Trophoblast cell (in vitro differentiated cells and primary cell): ENCODE measurements around the gene TMEM9.

ENCODE experiments used
- DNase-seq, 2 donors: peaks; one replicate each; pipeline ENCODE4 v3.0.0-alpha.2; 2016
- H2AFZ ChIP-seq: 2 replicates; pipeline ENCODE4 v1.6.1; 2013; ENCODE audit warnings: low read length, moderate library complexity, mild to moderate bottlenecking; ENCODE audit not compliant: insufficient read depth, poor library complexity
- H2AK5ac ChIP-seq: 2 replicates; pipeline ENCODE4 v1.6.1; 2013; ENCODE audit warnings: mild to moderate bottlenecking, low read length
- H2BK120ac ChIP-seq: 2 replicates; pipeline ENCODE4 v1.6.1; 2013; ENCODE audit warnings: low read length, mild to moderate bottlenecking, moderate library complexity; ENCODE audit not compliant: insufficient read depth, poor library complexity
- H2BK12ac ChIP-seq: 2 replicates; pipeline ENCODE4 v1.6.1; 2013; ENCODE audit warnings: mild to moderate bottlenecking, low read length, moderate library complexity
- H2BK5ac ChIP-seq: 2 replicates; pipeline ENCODE4 v1.6.1; 2013; ENCODE audit warnings: low read length, low read depth, moderate library complexity, mild to moderate bottlenecking; ENCODE audit not compliant: poor library complexity
- H3K14ac ChIP-seq: 2 replicates; pipeline ENCODE4 v1.6.1; 2013; ENCODE audit warnings: mild to moderate bottlenecking, low read length
- H3K18ac ChIP-seq: 2 replicates; pipeline ENCODE4 v1.6.1; 2013; ENCODE audit warnings: mild to moderate bottlenecking, low read length
- H3K23ac ChIP-seq: 2 replicates; pipeline ENCODE4 v1.6.1; 2013; ENCODE audit warnings: low read length
- H3K27ac ChIP-seq: 2 replicates; pipeline ENCODE4 v1.5.1; 2013; ENCODE audit warnings: low read depth, mild to moderate bottlenecking, inconsistent platforms, low read length, moderate library complexity
- H3K27me3 ChIP-seq: 2 replicates; pipeline ENCODE4 v1.6.1; 2013; ENCODE audit warnings: inconsistent platforms, mild to moderate bottlenecking, low read length, moderate library complexity; ENCODE audit not compliant: insufficient read depth
- H3K36me3 ChIP-seq, 2 experiments: 1 replicate in 1 of 2; 2 replicates in 1 of 2; pipeline ENCODE4 v1.6.1; 2013; ENCODE audit warnings: low read length in 2 of 2, mild to moderate bottlenecking in 2 of 2, moderate library complexity in 1 of 2; ENCODE audit not compliant: insufficient read depth in 2 of 2, control insufficient read depth in 1 of 2
- H3K4ac ChIP-seq: 2 replicates; pipeline ENCODE4 v1.6.1; 2013; ENCODE audit warnings: low read depth, mild to moderate bottlenecking, low read length, moderate library complexity
- H3K4me1 ChIP-seq, 2 experiments: 1 replicate in 1 of 2; 2 replicates in 1 of 2; pipeline ENCODE4 v1.6.1; 2013; ENCODE audit warnings: low read length in 2 of 2, mild to moderate bottlenecking in 2 of 2, moderate library complexity in 1 of 2; ENCODE audit not compliant: insufficient read depth in 2 of 2, control insufficient read depth in 1 of 2
- H3K4me2 ChIP-seq: 2 replicates; pipeline ENCODE4 v1.6.1; 2013; ENCODE audit warnings: inconsistent platforms, mild to moderate bottlenecking, low read length, moderate library complexity
- H3K4me3 ChIP-seq: 2 replicates; pipeline ENCODE4 v1.5.1; 2013; ENCODE audit warnings: mild to moderate bottlenecking, low read depth, low read length, inconsistent platforms
- H3K79me1 ChIP-seq: one replicate; pipeline ENCODE4 v1.6.1; 2013; ENCODE audit warnings: low read length
- H3K79me2 ChIP-seq: 2 replicates; pipeline ENCODE4 v1.6.1; 2013; ENCODE audit warnings: low read length, mild to moderate bottlenecking; ENCODE audit not compliant: control insufficient read depth, insufficient read depth, poor library complexity
- H3K9ac ChIP-seq: 2 replicates; pipeline ENCODE4 v1.6.1; 2013; ENCODE audit warnings: mild to moderate bottlenecking, low read length
- H3K9me3 ChIP-seq: 2 replicates; pipeline ENCODE4 v1.6.1; 2013; ENCODE audit warnings: low read depth, mild to moderate bottlenecking, control low read depth, inconsistent platforms, low read length; ENCODE audit not compliant: insufficient read depth
- H4K12ac ChIP-seq: 2 replicates; pipeline ENCODE4 v1.6.1; 2013; ENCODE audit warnings: low read depth, mild to moderate bottlenecking, low read length, moderate library complexity
- H4K8ac ChIP-seq: 2 replicates; pipeline ENCODE4 v1.6.1; 2013; ENCODE audit warnings: low read depth, mild to moderate bottlenecking, low read length, moderate library complexity
- H4K91ac ChIP-seq: one replicate; pipeline ENCODE4 v1.6.1; 2013; ENCODE audit warnings: low read depth, mild to moderate bottlenecking, low read length, moderate library complexity
- WGBS: extraction: QIAGEN DNeasy Blood & Tissue Kit; methylation state at CpG from one replicate; pipeline ENCODE4 v1.1.7; 2013; ENCODE audit warnings: missing lambda C conversion rate; ENCODE audit not compliant: insufficient read length, insufficient coverage; ENCODE audit errors: extremely low coverage; 5-methylcytosine and 5-hydroxymethylcytosine counted together

The TMEM9 gene

GRCh38 chr1:201090541-201090940 lies 63.7 kb downstream of the TMEM9 start:
- DNase-seq, result no peak
- no peak overlapping the region for H2BK12ac ChIP-seq
- no peak overlapping the region for H3K4me3 ChIP-seq
- no peaks in the 10 kb centered on the region for H3K27me3 ChIP-seq
- WGBS, result no CpG with 5 or more reads among the region's 4 CpGs
- no peak overlapping the region for H2AFZ ChIP-seq
- H3K18ac ChIP-seq, result no peak overlapping the region
- H3K9me3 ChIP-seq, result peaks cover 3% of the 10 kb centered on the region
- no peaks in the 10 kb centered on the region for H3K4me1 ChIP-seq
- H4K91ac ChIP-seq, result no peak overlapping the region
- no peaks in the 10 kb centered on the region for H3K79me1 ChIP-seq
- no peak overlapping the region for H3K14ac ChIP-seq
- no peak overlapping the region for H3K4ac ChIP-seq
- no peak overlapping the region for H2BK5ac ChIP-seq
- H3K23ac ChIP-seq, result no peak overlapping the region
- H2AK5ac ChIP-seq, result no peak overlapping the region
- no peak overlapping the region for H3K4me2 ChIP-seq
- no peak overlapping the region for H4K8ac ChIP-seq
- no peaks in the 10 kb centered on the region for H3K79me2 ChIP-seq
- no peak overlapping the region for H2BK120ac ChIP-seq
- H3K36me3 ChIP-seq, result no peaks in the 10 kb centered on the region
- H3K27ac ChIP-seq, result no peak overlapping the region
- no peak overlapping the region for H4K12ac ChIP-seq
- no peak overlapping the region for H3K9ac ChIP-seq

- Histone ChIP-seq H4K12ac (no peak overlapping the region), H3K9ac (no peak overlapping the region), H3K9me3 (peaks cover 3% of the 10 kb centered on the region), H3K27ac (no peak overlapping the region), H3K23ac (no peak overlapping the region), H4K91ac (no peak overlapping the region), H2AK5ac (no peak overlapping the region), H3K4me2 (no peak overlapping the region), H2AFZ (no peak overlapping the region), H3K36me3 (no peaks in the 10 kb centered on the region), H4K8ac (no peak overlapping the region), H2BK120ac (no peak overlapping the region), H3K18ac (no peak overlapping the region), H3K4ac (no peak overlapping the region), H3K14ac (no peak overlapping the region), H2BK12ac (no peak overlapping the region), H3K4me1 (no peaks in the 10 kb centered on the region), H2BK5ac (no peak overlapping the region), H3K79me2 (no peaks in the 10 kb centered on the region), H3K4me3 (no peak overlapping the region), H3K79me1 (no peaks in the 10 kb centered on the region), H3K27me3 (no peaks in the 10 kb centered on the region)
- no peak for DNase-seq
- WGBS, result no CpG with 5 or more reads among the region's 5 CpGs
Observed at GRCh38 chr1:201089596-201089995, 64.7 kb downstream of the TMEM9 start.

GRCh38 chr1:201088901-201089525 lies 65.3 kb downstream of the TMEM9 start:
- Histone ChIP-seq H3K9me3 (peaks cover 3% of the 10 kb centered on the region), H3K36me3 (no peaks in the 10 kb centered on the region), H4K12ac (no peak overlapping the region), H4K91ac (no peak overlapping the region), H3K23ac (no peak overlapping the region), H3K9ac (no peak overlapping the region), H2AFZ (no peak overlapping the region), H2BK120ac (no peak overlapping the region), H3K27me3 (no peaks in the 10 kb centered on the region), H2AK5ac (no peak overlapping the region), H2BK5ac (no peak overlapping the region), H3K79me1 (no peaks in the 10 kb centered on the region), H4K8ac (no peak overlapping the region), H3K4me1 (no peaks in the 10 kb centered on the region), H2BK12ac (no peak overlapping the region), H3K14ac (no peak overlapping the region), H3K18ac (no peak overlapping the region), H3K4me3 (no peak overlapping the region), H3K4me2 (no peak overlapping the region), H3K79me2 (no peaks in the 10 kb centered on the region), H3K4ac (no peak overlapping the region), H3K27ac (no peak overlapping the region)
- no peak for DNase-seq
- no CpG with 5 or more reads among the region's 19 CpGs for WGBS

- Histone ChIP-seq H3K4me1 (no peaks in the 10 kb centered on the region), H3K9me3 (peaks cover 3% of the 10 kb centered on the region), H4K91ac (no peak overlapping the region), H3K23ac (no peak overlapping the region), H3K14ac (no peak overlapping the region), H4K8ac (no peak overlapping the region), H3K79me2 (no peaks in the 10 kb centered on the region), H3K18ac (no peak overlapping the region), H4K12ac (no peak overlapping the region), H3K4me2 (no peak overlapping the region), H3K36me3 (no peaks in the 10 kb centered on the region), H3K9ac (no peak overlapping the region), H3K4ac (no peak overlapping the region), H2BK5ac (no peak overlapping the region), H3K4me3 (no peak overlapping the region), H2BK12ac (no peak overlapping the region), H2AFZ (no peak overlapping the region), H3K27ac (no peak overlapping the region), H3K27me3 (no peaks in the 10 kb centered on the region), H2AK5ac (no peak overlapping the region), H3K79me1 (no peaks in the 10 kb centered on the region), H2BK120ac (no peak overlapping the region)
- no peak for DNase-seq
- no CpG with 5 or more reads among the region's 4 CpGs for WGBS
Observed at GRCh38 chr1:201088395-201088794, 65.9 kb downstream of the TMEM9 start.
